HL-60 (cell line): ENCODE data around the gene DTX4.

ENCODE experiments used
- CTCF ChIP-seq: IDR thresholded peaks from one replicate; pipeline ENCODE4 v1.5.1; 2011; ENCODE audit warnings: low read length, control low read depth, inconsistent platforms; ENCODE audit not compliant: insufficient read depth
- POLR2AphosphoS5 ChIP-seq: IDR thresholded peaks from 2 replicates; pipeline ENCODE4 v1.6.1; 2012; ENCODE audit warnings: low read depth
- SPI1 ChIP-seq: IDR thresholded peaks from 2 replicates; pipeline ENCODE4 v1.6.1; 2012; ENCODE audit warnings: low read depth, mild to moderate bottlenecking, borderline replicate concordance

DNA sequence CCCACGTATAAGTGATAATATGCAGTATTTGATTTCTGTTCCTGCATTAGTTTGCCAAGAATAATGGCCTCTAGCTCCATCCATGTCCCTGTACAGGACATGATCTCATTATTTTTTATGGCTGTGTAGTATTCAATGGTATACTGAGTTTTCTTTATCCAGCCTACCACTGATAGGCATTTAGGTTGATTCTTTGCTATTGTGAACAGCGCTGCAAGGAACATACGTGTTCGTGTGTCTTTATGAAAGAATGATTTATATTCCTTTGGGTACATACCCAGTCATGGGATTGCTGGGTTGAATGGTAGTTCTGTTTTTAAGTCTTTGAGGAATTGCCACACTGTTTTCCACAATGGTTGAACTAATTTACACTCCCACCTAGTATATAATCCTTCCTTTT, 30.7 kb upstream of the DTX4 start:
- no peak for TF ChIP-seq CTCF
- no peak for TF ChIP-seq POLR2AphosphoS5
- TF ChIP-seq SPI1: no peak
